ENCODE data around the gene CCDC93.

The CCDC93 gene

GRCh38 chr2:117994729-117995128 is 19.1 kb downstream of the CCDC93 start:
- no peak for DNase-seq (ENCODE audit: extremely low read depth in 1 of 2, low read depth in 1 of 2)

- no peak for DNase-seq (ENCODE audit: extremely low read depth in 1 of 2, low read depth in 1 of 2)
Measured at GRCh38 chr2:117989854-117990438, 23.9 kb downstream of the CCDC93 start.

- no peak for DNase-seq (ENCODE audit: extremely low read depth in 1 of 2, low read depth in 1 of 2)
Measured at GRCh38 chr2:117987121-117987520, 26.7 kb downstream of the CCDC93 start.

- DNase-seq (ENCODE audit: extremely low read depth in 1 of 2, low read depth in 1 of 2) = no peak
Measured at GRCh38 chr2:117985092-117985491, 28.8 kb downstream of the CCDC93 start.

GRCh38 chr2:117984208-117984607 is 29.7 kb downstream of the CCDC93 start:
- no peak for DNase-seq (ENCODE audit: extremely low read depth in 1 of 2, low read depth in 1 of 2)

- no peak for DNase-seq (ENCODE audit: extremely low read depth in 1 of 2, low read depth in 1 of 2)
Measured at GRCh38 chr2:117983040-117983439, 30.8 kb downstream of the CCDC93 start.

- no peak for DNase-seq (ENCODE audit: extremely low read depth in 1 of 2, low read depth in 1 of 2)
Measured at GRCh38 chr2:117982376-117983033, 31.4 kb downstream of the CCDC93 start.

- no peak for DNase-seq (ENCODE audit: extremely low read depth in 1 of 2, low read depth in 1 of 2)
Measured at GRCh38 chr2:117981810-117982209, 32.1 kb downstream of the CCDC93 start.

GRCh38 chr2:117980783-117981676 is 32.8 kb downstream of the CCDC93 start:
- no peak for DNase-seq (ENCODE audit: extremely low read depth in 1 of 2, low read depth in 1 of 2)

GRCh38 chr2:117979911-117980701 is 33.8 kb downstream of the CCDC93 start:
- no peak for DNase-seq (ENCODE audit: extremely low read depth in 1 of 2, low read depth in 1 of 2)

GRCh38 chr2:117977696-117978095 is 36.2 kb downstream of the CCDC93 start:
- DNase-seq (ENCODE audit: extremely low read depth in 1 of 2, low read depth in 1 of 2) = no peak

- DNase-seq (ENCODE audit: extremely low read depth in 1 of 2, low read depth in 1 of 2) = no peak
Measured at GRCh38 chr2:117976581-117976980, 37.3 kb downstream of the CCDC93 start.

GRCh38 chr2:117973498-117974082 is 40.3 kb downstream of the CCDC93 start:
- no peak for DNase-seq (ENCODE audit: extremely low read depth in 1 of 2, low read depth in 1 of 2)

- DNase-seq (ENCODE audit: extremely low read depth in 1 of 2, low read depth in 1 of 2) = no peak
Measured at GRCh38 chr2:117972476-117973123, 41.3 kb downstream of the CCDC93 start.

GRCh38 chr2:117968722-117969121 is 45.1 kb downstream of the CCDC93 start:
- no peak for DNase-seq (ENCODE audit: extremely low read depth in 1 of 2, low read depth in 1 of 2)

GRCh38 chr2:117967977-117968718 is 45.7 kb downstream of the CCDC93 start:
- DNase-seq (ENCODE audit: extremely low read depth in 1 of 2, low read depth in 1 of 2) = no peak

- DNase-seq (ENCODE audit: extremely low read depth in 1 of 2, low read depth in 1 of 2) = no peak
Measured at GRCh38 chr2:117963446-117963845, 50.4 kb downstream of the CCDC93 start.

GRCh38 chr2:117961201-117961600 is 52.7 kb downstream of the CCDC93 start:
- no peak for DNase-seq (ENCODE audit: extremely low read depth in 1 of 2, low read depth in 1 of 2)

GRCh38 chr2:117960231-117960630 is 53.6 kb downstream of the CCDC93 start:
- no peak for DNase-seq (ENCODE audit: extremely low read depth in 1 of 2, low read depth in 1 of 2)
